IPS-20b (cell line): ENCODE results near the gene KIR3DL3.
"Not testable (repeated sequence)": the region's sequence is repeated elsewhere in the genome, so short reads cannot be mapped to it uniquely, and the experiment has no call there.

Experiments
- H3K27ac ChIP-seq: one replicate; pipeline ENCODE4 v1.5.1; 2013; ENCODE audit warnings: low read length
- H3K27me3 ChIP-seq: 2 replicates; pipeline ENCODE4 v1.6.1; 2013; ENCODE audit warnings: mild to moderate bottlenecking, low read length, inconsistent platforms; ENCODE audit not compliant: insufficient read depth
- H3K36me3 ChIP-seq: 2 replicates; pipeline ENCODE4 v1.6.1; 2013; ENCODE audit warnings: low read depth, mild to moderate bottlenecking, inconsistent platforms, low read length, moderate library complexity; ENCODE audit not compliant: insufficient read depth
- H3K4me1 ChIP-seq: 2 replicates; pipeline ENCODE4 v1.6.1; 2013; ENCODE audit warnings: mild to moderate bottlenecking, control low read depth, inconsistent platforms, low read length, moderate library complexity; ENCODE audit not compliant: insufficient read depth
- H3K4me3 ChIP-seq: 2 replicates; pipeline ENCODE4 v1.5.1; 2013; ENCODE audit warnings: mild to moderate bottlenecking, low read length, inconsistent platforms
- H3K9ac ChIP-seq: 2 replicates; pipeline ENCODE4 v1.6.1; 2013; ENCODE audit warnings: low read depth, mild to moderate bottlenecking, inconsistent platforms, low read length, moderate library complexity
- H3K9me3 ChIP-seq: 2 replicates; pipeline ENCODE4 v1.6.1; 2013; ENCODE audit warnings: mild to moderate bottlenecking, low read depth, low read length, inconsistent platforms; ENCODE audit not compliant: insufficient read depth

The KIR3DL3 gene

GRCh38 chr19:54738715-54739114 lies 14.5 kb downstream of the KIR3DL3 start:
- Histone ChIP-seq H3K27ac (no peak overlapping the region), H3K4me3 (no peak overlapping the region), H3K9me3 (peaks cover 63% of the 10 kb centered on the region), H3K36me3 (no peaks in the 10 kb centered on the region), H3K4me1 (no peaks in the 10 kb centered on the region), H3K9ac (no peak overlapping the region), H3K27me3 (no peaks in the 10 kb centered on the region)

GRCh38 chr19:54739587-54740497 lies 15.6 kb downstream of the KIR3DL3 start:
- no peaks in the 10 kb centered on the region for H3K4me1 ChIP-seq
- no peaks in the 10 kb centered on the region for H3K36me3 ChIP-seq
- H3K27ac ChIP-seq, result no peak overlapping the region
- no peak overlapping the region for H3K9ac ChIP-seq
- peaks cover 54% of the 10 kb centered on the region for H3K9me3 ChIP-seq
- H3K27me3 ChIP-seq, result no peaks in the 10 kb centered on the region
- no peak overlapping the region for H3K4me3 ChIP-seq

DNA sequence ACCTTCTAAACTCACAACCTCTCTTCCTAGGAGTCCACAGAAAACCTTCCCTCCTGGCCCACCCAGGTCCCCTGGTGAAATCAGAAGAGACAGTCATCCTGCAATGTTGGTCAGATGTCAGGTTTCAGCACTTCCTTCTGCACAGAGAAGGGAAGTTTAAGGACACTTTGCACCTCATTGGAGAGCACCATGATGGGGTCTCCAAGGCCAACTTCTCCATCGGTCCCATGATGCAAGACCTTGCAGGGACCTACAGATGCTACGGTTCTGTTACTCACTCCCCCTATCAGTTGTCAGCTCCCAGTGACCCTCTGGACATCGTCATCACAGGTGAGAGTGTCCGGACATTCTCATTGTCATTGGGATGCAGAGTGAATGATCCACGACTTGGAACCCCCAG lies 17.7 kb downstream of the KIR3DL3 start:
- peaks cover 50% of the 10 kb centered on the region for H3K9me3 ChIP-seq
- H3K27me3 ChIP-seq, H3K27ac ChIP-seq, H3K4me3 ChIP-seq, H3K36me3 ChIP-seq, H3K9ac ChIP-seq, H3K4me1 ChIP-seq: not testable (repeated sequence)

GRCh38 chr19:54744080-54744479 lies 19.8 kb downstream of the KIR3DL3 start:
- not testable (repeated sequence) for H3K36me3 ChIP-seq, H3K27me3 ChIP-seq, H3K4me3 ChIP-seq, H3K9ac ChIP-seq, H3K27ac ChIP-seq, H3K4me1 ChIP-seq
- H3K9me3 ChIP-seq, result peaks cover 36% of the 10 kb centered on the region

- H3K36me3 ChIP-seq, H3K4me3 ChIP-seq, H3K4me1 ChIP-seq, H3K27ac ChIP-seq, H3K27me3 ChIP-seq, H3K9ac ChIP-seq: not testable (repeated sequence)
- peaks cover 29% of the 10 kb centered on the region for H3K9me3 ChIP-seq
Observed at GRCh38 chr19:54747614-54748322, 23.5 kb downstream of the KIR3DL3 start.

DNA sequence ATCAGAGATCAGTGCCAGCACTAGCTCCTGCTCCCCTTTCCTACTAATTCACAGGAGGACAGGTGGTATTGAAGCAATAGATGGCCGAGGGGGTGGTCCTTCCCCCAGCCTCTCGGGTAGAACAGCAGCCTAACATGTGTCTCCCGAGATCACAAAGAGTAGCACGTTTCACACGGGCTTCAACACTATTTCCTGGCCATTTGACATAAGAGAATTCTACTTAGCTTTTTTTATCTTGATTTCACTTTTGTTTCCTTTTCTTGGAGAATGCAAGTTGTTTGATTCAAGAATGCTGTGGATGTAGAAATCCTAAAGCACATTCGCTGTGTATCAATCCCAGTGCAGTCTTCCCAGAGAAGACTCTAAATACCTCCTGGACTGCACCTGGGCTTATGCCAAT lies 26.0 kb downstream of the KIR3DL3 start:
- H3K27me3 ChIP-seq, H3K27ac ChIP-seq, H3K4me1 ChIP-seq, H3K36me3 ChIP-seq, H3K4me3 ChIP-seq, H3K9ac ChIP-seq: not testable (repeated sequence)
- H3K9me3 ChIP-seq, result peaks cover 36% of the 10 kb centered on the region

- not testable (repeated sequence) for H3K27ac ChIP-seq, H3K27me3 ChIP-seq, H3K4me1 ChIP-seq, H3K9ac ChIP-seq, H3K36me3 ChIP-seq, H3K4me3 ChIP-seq
- H3K9me3 ChIP-seq, result peaks cover 47% of the 10 kb centered on the region
Observed at GRCh38 chr19:54756204-54757110, 32.2 kb downstream of the KIR3DL3 start.

- H3K27ac ChIP-seq, H3K9ac ChIP-seq, H3K36me3 ChIP-seq, H3K27me3 ChIP-seq, H3K4me1 ChIP-seq, H3K4me3 ChIP-seq: not testable (repeated sequence)
- peaks cover 40% of the 10 kb centered on the region for H3K9me3 ChIP-seq
Observed at GRCh38 chr19:54758577-54758976, 34.3 kb downstream of the KIR3DL3 start.

DNA sequence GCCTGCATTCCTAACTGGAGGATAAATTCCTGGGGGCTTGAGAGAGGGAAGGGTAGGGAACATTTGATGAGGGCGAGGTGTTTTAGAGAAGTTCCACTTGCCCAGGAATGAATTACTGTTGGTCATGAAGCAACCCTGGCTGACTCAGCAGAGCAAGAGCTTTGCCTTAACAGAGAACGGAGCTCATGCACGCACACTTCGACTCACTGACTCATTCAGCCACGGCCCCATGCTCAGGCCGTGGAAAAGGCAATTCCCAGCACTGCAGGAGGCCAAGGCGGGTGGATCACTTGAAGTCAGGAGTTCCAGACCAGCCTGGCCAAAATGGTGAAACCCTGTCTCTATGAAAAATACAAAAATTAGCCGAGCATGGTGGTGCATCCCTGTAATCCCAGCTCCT lies 40.0 kb downstream of the KIR3DL3 start:
- H3K4me3 ChIP-seq, H3K4me1 ChIP-seq, H3K9ac ChIP-seq, H3K36me3 ChIP-seq, H3K27ac ChIP-seq, H3K27me3 ChIP-seq: not testable (repeated sequence)
- peaks cover 29% of the 10 kb centered on the region for H3K9me3 ChIP-seq

DNA sequence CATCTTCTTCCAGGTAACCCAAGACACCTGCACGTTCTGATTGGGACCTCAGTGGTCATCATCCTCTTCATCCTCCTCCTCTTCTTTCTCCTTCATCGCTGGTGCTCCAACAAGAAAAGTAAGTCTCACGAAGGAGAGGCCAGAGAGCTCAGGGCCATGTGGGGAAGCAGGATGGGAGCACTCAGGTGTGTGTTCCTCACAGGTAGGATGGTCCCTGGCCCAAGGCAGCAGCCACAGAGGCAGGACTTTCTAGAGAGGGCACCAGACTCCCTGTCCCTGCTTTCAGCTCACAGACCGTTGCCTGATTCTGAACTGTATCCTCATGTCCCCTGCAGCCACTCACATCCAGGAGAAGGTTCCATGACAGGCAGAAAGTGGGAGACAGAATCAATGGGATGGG lies 42.2 kb downstream of the KIR3DL3 start:
- H3K9ac ChIP-seq, result not testable (repeated sequence)

GRCh38 chr19:54769646-54770045 lies 45.4 kb downstream of the KIR3DL3 start, which contains the start of gene KIR2DL1:
KIR2DL1 (plus strand) TSS chr19:54769793; CDS start chr19:54769851, 58 bp downstream.
- H3K4me1 ChIP-seq, H3K36me3 ChIP-seq, H3K9ac ChIP-seq, H3K4me3 ChIP-seq, H3K27ac ChIP-seq, H3K27me3 ChIP-seq: not testable (repeated sequence)
- peaks cover 63% of the 10 kb centered on the region for H3K9me3 ChIP-seq

More for the DNA sequence above, 42.2 kb downstream of the KIR3DL3 start:
- H3K27me3 ChIP-seq, H3K4me1 ChIP-seq, H3K4me3 ChIP-seq, H3K36me3 ChIP-seq, H3K27ac ChIP-seq: not testable (repeated sequence)
- peaks cover 45% of the 10 kb centered on the region for H3K9me3 ChIP-seq
